ENCODE results near the gene NAP1L4.

GRCh38 chr11:2976294-2977063, 15.7 kb downstream of the NAP1L4 start:
- TF ChIP-seq, protein P1, sequence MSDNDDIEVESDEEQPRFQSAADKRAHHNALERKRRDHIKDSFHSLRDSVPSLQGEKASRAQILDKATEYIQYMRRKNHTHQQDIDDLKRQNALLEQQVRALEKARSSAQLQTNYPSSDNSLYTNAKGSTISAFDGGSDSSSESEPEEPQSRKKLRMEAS (IDR thresholded peaks at IDR 0.05): no peak
- TF ChIP-seq EP300 (IDR thresholded peaks at IDR 0.05; ENCODE audit: borderline replicate concordance) (no peak), TEAD4 (IDR thresholded peaks at IDR 0.05) (no peak), TCF12 (IDR thresholded peaks at IDR 0.05; ENCODE audit: low read depth) (no peak), EGR1 (IDR thresholded peaks at IDR 0.05) (no peak), NFIC (IDR thresholded peaks at IDR 0.05) (no peak), YY1 (IDR thresholded peaks at IDR 0.05; ENCODE audit: low read depth) (no peak), TAF1 (IDR thresholded peaks at IDR 0.05; ENCODE audit: low read depth) (no peak)
- TF ChIP-seq, protein P2, sequence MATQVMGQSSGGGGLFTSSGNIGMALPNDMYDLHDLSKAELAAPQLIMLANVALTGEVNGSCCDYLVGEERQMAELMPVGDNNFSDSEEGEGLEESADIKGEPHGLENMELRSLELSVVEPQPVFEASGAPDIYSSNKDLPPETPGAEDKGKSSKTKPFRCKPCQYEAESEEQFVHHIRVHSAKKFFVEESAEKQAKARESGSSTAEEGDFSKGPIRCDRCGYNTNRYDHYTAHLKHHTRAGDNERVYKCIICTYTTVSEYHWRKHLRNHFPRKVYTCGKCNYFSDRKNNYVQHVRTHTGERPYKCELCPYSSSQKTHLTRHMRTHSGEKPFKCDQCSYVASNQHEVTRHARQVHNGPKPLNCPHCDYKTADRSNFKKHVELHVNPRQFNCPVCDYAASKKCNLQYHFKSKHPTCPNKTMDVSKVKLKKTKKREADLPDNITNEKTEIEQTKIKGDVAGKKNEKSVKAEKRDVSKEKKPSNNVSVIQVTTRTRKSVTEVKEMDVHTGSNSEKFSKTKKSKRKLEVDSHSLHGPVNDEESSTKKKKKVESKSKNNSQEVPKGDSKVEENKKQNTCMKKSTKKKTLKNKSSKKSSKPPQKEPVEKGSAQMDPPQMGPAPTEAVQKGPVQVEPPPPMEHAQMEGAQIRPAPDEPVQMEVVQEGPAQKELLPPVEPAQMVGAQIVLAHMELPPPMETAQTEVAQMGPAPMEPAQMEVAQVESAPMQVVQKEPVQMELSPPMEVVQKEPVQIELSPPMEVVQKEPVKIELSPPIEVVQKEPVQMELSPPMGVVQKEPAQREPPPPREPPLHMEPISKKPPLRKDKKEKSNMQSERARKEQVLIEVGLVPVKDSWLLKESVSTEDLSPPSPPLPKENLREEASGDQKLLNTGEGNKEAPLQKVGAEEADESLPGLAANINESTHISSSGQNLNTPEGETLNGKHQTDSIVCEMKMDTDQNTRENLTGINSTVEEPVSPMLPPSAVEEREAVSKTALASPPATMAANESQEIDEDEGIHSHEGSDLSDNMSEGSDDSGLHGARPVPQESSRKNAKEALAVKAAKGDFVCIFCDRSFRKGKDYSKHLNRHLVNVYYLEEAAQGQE (IDR thresholded peaks at IDR 0.05; ENCODE audit: low read depth): no peak

Measured in Ishikawa (cell line).